Suprapubic skin (tissue), 3 donors: ENCODE data around the gene TUBGCP5.

ENCODE experiments used
- CTCF ChIP-seq, 2 donors: fragments of 200-600 bp in 1 of 2; fragments of 450-650 bp in 1 of 2; sonication (generic) in 1 of 2; IDR thresholded peaks; one replicate each; pipeline ENCODE4 v1.5.1; 2016 to 2019; ENCODE audit warnings: antibody characterized with exemption in 2 of 2, mild to moderate bottlenecking in 1 of 2, moderate library complexity in 1 of 2
- POLR2A ChIP-seq, 2 donors: fragments of 450-650 bp; IDR thresholded peaks; one replicate each; pipeline ENCODE4 v1.6.1; 2017; ENCODE audit warnings: antibody characterized with exemption in 2 of 2, mild to moderate bottlenecking in 2 of 2, moderate library complexity in 2 of 2

- TF ChIP-seq CTCF (IDR thresholded peaks at IDR 0.05) (no peak), POLR2A (IDR thresholded peaks at IDR 0.05) (no peak)
Measured at GRCh38 chr15:22958487-22959280, 80.7 kb downstream of the TUBGCP5 start.
